Measurements from ENCODE around the gene TWF2.

TWF2 gene

DNA sequence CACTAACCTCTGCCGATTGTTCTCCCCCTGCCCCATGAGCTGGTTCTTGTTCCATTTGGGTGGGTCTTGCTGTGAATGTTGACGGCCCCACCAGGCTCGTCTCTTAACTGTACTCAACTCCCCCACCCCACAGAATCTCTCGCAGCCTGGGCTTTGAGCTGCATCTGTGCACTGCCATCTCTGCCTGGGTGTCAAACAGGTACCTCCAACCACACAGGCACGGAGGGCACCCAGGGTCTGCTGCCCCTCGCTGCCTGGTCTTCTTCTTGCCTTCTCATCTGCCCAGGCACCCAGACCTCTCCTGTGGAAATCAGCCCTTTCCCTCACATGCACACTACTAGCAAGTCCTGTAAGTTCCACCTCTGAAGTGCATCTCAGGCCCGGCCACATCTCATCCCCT, 23.6 kb downstream of the TWF2 start:
- H3K27ac Mint-ChIP-seq: no peak overlapping the region
- no peak overlapping the region for H3K4me3 Mint-ChIP-seq
- no peaks in the 10 kb centered on the region for H3K9me3 Mint-ChIP-seq
- H3K4me1 Mint-ChIP-seq (ENCODE audit: low read depth): peaks cover 32% of the 10 kb centered on the region
- no peaks in the 10 kb centered on the region for H3K27me3 Mint-ChIP-seq
- peaks cover 53% of the 10 kb centered on the region for H3K36me3 Mint-ChIP-seq (ENCODE audit: low read depth)

DNA sequence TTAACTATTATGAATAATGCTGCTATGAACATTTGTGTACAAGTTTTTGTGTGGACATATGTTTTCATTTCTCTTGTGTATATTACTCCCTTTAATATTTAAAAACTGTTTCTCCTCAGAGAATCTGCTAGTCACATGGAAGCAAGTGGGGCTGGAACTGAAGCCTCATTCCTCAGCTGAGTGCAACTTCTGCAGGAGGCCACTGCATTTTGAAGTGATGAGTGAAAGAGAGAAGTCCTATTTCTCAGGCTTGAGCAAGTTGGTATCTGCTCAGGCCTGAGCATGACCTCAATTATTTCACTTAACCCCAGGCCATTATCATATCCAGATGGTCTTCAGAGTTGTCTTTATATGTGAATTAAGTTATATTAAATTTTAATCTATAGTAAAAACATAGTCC, 25.1 kb downstream of the TWF2 start:
- H3K9me3 Mint-ChIP-seq: no peaks in the 10 kb centered on the region
- H3K4me1 Mint-ChIP-seq (ENCODE audit: low read depth): peaks cover 26% of the 10 kb centered on the region

GRCh38 chr3:52213005-52213404, 26.0 kb downstream of the TWF2 start:
- H3K27ac Mint-ChIP-seq: no peak overlapping the region
- no peaks in the 10 kb centered on the region for H3K27me3 Mint-ChIP-seq
- H3K36me3 Mint-ChIP-seq (ENCODE audit: low read depth): peaks cover 71% of the 10 kb centered on the region
- no peaks in the 10 kb centered on the region for H3K9me3 Mint-ChIP-seq
- peaks cover 17% of the 10 kb centered on the region for H3K4me1 Mint-ChIP-seq (ENCODE audit: low read depth)
- no peak overlapping the region for H3K4me3 Mint-ChIP-seq

More for the DNA sequence above, 25.1 kb downstream of the TWF2 start:
- peaks cover 65% of the 10 kb centered on the region for H3K36me3 Mint-ChIP-seq (ENCODE audit: low read depth)
- H3K4me3 Mint-ChIP-seq: no peak overlapping the region
- no peak overlapping the region for H3K27ac Mint-ChIP-seq
- no peaks in the 10 kb centered on the region for H3K27me3 Mint-ChIP-seq

GRCh38 chr3:52211268-52211891, 27.6 kb downstream of the TWF2 start:
- no peak overlapping the region for H3K4me3 Mint-ChIP-seq
- no peak overlapping the region for H3K27ac Mint-ChIP-seq
- peaks cover 81% of the 10 kb centered on the region for H3K36me3 Mint-ChIP-seq (ENCODE audit: low read depth)
- H3K27me3 Mint-ChIP-seq: no peaks in the 10 kb centered on the region
- peaks cover under 1% of the 10 kb centered on the region for H3K4me1 Mint-ChIP-seq (ENCODE audit: low read depth)
- H3K9me3 Mint-ChIP-seq: no peaks in the 10 kb centered on the region

- Mint-ChIP-seq H3K27ac (no peak overlapping the region), H3K9me3 (no peaks in the 10 kb centered on the region), H3K4me1 (ENCODE audit: low read depth) (no peaks in the 10 kb centered on the region), H3K4me3 (no peak overlapping the region), H3K36me3 (ENCODE audit: low read depth) (peaks cover 85% of the 10 kb centered on the region), H3K27me3 (no peaks in the 10 kb centered on the region)
Observed at GRCh38 chr3:52210550-52211046, 28.4 kb downstream of the TWF2 start.

DNA sequence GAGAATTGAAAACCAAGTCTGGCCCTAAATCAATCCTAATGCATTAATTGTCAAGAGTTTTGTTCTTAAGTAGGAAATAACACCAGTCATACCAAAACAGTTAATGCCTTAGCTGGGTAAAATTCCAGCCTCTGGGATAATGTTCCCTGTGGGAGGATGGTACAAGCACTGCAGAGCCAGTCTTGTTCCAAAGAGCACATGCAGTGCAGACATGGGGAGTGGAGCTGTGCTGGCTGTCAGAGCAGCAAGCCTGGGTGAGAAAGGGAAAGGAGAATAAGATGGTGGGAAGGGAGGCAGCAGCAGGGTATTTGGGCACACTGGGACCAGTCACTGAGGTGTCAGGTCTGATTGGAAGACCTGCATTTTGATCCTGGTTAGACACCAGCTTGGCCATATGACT, 28.9 kb downstream of the TWF2 start:
- Mint-ChIP-seq H3K36me3 (ENCODE audit: low read depth) (peaks cover 85% of the 10 kb centered on the region), H3K4me3 (no peak overlapping the region), H3K4me1 (ENCODE audit: low read depth) (peaks cover 2% of the 10 kb centered on the region), H3K9me3 (no peaks in the 10 kb centered on the region), H3K27ac (no peak overlapping the region), H3K27me3 (no peaks in the 10 kb centered on the region)

- H3K27ac Mint-ChIP-seq: no peak overlapping the region
- peaks cover 10% of the 10 kb centered on the region for H3K4me1 Mint-ChIP-seq (ENCODE audit: low read depth)
- H3K36me3 Mint-ChIP-seq (ENCODE audit: low read depth): peaks cover 87% of the 10 kb centered on the region
- H3K9me3 Mint-ChIP-seq: no peaks in the 10 kb centered on the region
- H3K4me3 Mint-ChIP-seq: no peak overlapping the region
- H3K27me3 Mint-ChIP-seq: no peaks in the 10 kb centered on the region
Observed at GRCh38 chr3:52208556-52208955, 30.4 kb downstream of the TWF2 start.

DNA sequence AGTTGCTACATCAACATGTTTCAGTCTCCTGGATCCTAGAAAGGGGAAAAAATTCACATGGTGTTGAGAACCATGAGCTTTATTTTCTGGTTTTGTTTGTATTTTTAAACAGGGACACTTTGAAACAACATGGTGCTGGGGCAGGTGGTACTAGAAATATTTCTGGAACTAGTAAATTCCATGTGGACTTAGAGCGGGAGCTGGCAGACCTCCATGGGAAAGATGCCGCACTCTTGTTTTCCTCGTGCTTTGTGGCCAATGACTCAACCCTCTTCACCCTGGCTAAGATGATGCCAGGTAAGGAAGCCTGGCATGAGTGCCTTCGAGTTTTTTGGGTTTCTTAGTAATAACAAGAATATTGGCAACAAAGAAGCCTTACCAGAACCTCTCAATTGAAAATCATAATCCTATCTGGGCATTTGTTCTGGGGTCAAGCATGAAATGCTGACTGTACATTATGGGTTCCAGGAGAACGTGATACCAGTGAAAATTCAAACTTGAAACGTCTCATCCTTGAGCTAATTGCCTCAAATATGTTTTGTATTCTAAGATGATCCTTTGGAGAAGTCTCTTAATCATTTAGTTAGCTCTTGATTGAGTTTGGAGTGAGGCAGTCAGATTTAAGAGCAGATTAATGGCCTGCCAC, 33.1 kb downstream of the TWF2 start:
- Mint-ChIP-seq H3K27ac (peak overlapping the region; percentile 24), H3K9me3 (no peaks in the 10 kb centered on the region), H3K4me3 (no peak overlapping the region), H3K36me3 (ENCODE audit: low read depth) (peaks cover 81% of the 10 kb centered on the region), H3K27me3 (no peaks in the 10 kb centered on the region), H3K4me1 (ENCODE audit: low read depth) (peaks cover 30% of the 10 kb centered on the region)

- Mint-ChIP-seq H3K4me3 (no peak overlapping the region), H3K4me1 (ENCODE audit: low read depth) (peaks cover 38% of the 10 kb centered on the region), H3K9me3 (no peaks in the 10 kb centered on the region), H3K36me3 (ENCODE audit: low read depth) (peaks cover 79% of the 10 kb centered on the region), H3K27ac (no peak overlapping the region), H3K27me3 (no peaks in the 10 kb centered on the region)
Observed at GRCh38 chr3:52204337-52205073, 34.5 kb downstream of the TWF2 start.

DNA sequence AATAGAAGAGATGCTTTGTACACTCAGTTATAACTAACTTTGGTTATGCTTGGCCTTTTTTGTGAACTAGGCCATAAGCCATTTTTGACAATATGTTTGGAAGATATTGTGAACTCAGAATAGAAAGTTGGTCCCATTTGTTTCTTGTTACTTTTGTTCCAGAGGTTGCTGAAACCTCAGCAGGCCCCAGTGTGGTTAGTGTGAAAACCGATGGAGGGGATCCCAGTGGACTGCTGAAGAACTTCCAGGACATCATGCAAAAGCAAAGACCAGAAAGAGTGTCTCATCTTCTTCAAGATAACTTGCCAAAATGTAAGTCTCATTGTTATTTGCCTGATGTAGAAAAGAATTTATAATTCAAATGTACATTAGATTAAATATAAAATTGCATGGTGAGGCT, 35.3 kb downstream of the TWF2 start:
- no peaks in the 10 kb centered on the region for H3K27me3 Mint-ChIP-seq
- H3K4me3 Mint-ChIP-seq: no peak overlapping the region
- H3K9me3 Mint-ChIP-seq: no peaks in the 10 kb centered on the region
- H3K27ac Mint-ChIP-seq: no peak overlapping the region
- H3K36me3 Mint-ChIP-seq (ENCODE audit: low read depth): peaks cover 80% of the 10 kb centered on the region
- peaks cover 46% of the 10 kb centered on the region for H3K4me1 Mint-ChIP-seq (ENCODE audit: low read depth)

DNA sequence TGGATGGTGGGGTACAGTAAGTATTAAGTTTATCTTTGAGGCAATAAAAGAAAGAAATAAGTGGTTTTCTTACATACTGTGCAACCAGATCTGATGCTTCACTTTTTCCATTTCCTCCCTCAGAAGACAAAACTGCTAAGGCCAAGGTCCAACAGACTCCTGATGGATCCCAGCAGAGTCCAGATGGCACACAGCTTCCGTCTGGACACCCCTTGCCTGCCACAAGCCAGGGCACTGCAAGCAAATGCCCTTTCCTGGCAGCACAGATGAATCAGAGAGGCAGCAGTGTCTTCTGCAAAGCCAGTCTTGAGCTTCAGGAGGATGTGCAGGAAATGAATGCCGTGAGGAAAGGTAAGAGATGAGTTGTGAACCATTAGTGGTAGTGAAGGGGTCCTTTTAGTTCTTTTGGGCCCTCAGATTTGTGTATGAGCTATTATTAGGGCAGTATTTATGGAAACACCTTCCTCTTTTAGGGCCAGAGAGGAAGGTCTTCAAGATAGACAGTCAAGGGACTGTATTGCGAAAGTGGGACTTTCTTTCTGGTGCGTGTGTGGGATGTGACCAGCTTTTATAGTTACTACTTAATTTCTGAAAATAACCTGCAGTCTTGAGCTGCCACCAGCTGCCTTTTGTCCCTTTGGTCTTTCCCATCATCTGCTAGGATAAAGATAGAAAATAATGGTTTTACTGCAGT, 36.4 kb downstream of the TWF2 start:
- Mint-ChIP-seq H3K27me3 (no peaks in the 10 kb centered on the region), H3K9me3 (no peaks in the 10 kb centered on the region), H3K4me1 (ENCODE audit: low read depth) (peaks cover 52% of the 10 kb centered on the region), H3K36me3 (ENCODE audit: low read depth) (peaks cover 70% of the 10 kb centered on the region), H3K27ac (peak overlapping the region; percentile 73), H3K4me3 (no peak overlapping the region)

DNA sequence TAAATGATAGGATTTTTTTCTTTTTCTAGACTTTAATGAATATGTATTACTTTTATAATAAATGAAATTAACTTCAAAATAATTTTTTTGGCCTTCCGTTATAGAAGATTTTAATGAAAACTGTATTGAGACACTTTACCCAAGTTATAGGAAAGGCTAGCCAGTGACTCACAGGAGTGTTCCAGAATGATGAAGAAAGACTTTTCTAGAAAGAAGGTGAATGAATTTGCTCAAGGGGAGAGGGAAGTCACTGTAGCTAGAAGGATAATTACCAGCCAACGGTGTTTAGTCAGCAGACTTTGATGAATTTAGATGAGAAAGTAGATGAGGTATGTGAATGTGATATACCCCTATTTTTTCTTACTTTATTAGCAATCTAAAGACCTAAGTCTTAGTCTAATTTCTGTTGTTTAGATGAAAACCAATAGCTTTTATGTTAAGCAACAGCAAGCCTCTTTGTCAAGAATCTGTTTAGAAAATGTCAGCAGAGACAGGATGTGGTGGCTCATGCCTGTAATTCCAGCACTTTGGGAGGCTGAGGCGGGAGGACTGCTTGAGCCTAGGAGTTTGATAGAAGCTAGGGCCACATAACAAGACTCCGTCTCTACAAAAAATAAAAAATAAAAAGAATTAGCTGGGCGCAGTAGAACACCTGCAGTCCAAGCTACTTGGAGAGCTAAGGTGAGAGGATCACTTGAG, 37.8 kb downstream of the TWF2 start:
- Mint-ChIP-seq H3K27me3 (no peaks in the 10 kb centered on the region), H3K4me1 (ENCODE audit: low read depth) (peaks cover 64% of the 10 kb centered on the region), H3K27ac (no peak overlapping the region), H3K9me3 (no peaks in the 10 kb centered on the region), H3K4me3 (no peak overlapping the region), H3K36me3 (ENCODE audit: low read depth) (peaks cover 58% of the 10 kb centered on the region)

- Mint-ChIP-seq H3K27me3 (no peaks in the 10 kb centered on the region), H3K36me3 (ENCODE audit: low read depth) (peaks cover 36% of the 10 kb centered on the region), H3K9me3 (no peaks in the 10 kb centered on the region), H3K4me1 (ENCODE audit: low read depth) (peaks cover 57% of the 10 kb centered on the region), H3K27ac (peak overlapping the region; percentile 85), H3K4me3 (peak overlapping the region; percentile 89)
Observed at GRCh38 chr3:52198643-52199608, 40.0 kb downstream of the TWF2 start.
